K562 (cell line): ENCODE measurements around the gene HS3ST3A1. TPM values are rescaled to one million over a fixed set of nuclear protein-coding genes. Genes with fewer than 3 reads are reported as not detected.

Experiments
- CBX5 ChIP-seq: IDR thresholded peaks from 2 replicates; pipeline ENCODE4 v1.6.1; 2014; ENCODE audit warnings: low read depth, borderline replicate concordance
- PTBP1 ChIP-seq: fragments of 200-400 bp; formaldehyde crosslinking; IDR thresholded peaks from 2 replicates; pipeline ENCODE4 v1.6.1; 2017; ENCODE audit warnings: low read depth, low read length
- RBM22 ChIP-seq: fragments of 200-400 bp; formaldehyde crosslinking; IDR thresholded peaks from 2 replicates; pipeline ENCODE4 v1.6.1; 2018; ENCODE audit warnings: low read length, low read depth; ENCODE audit not compliant: poor library complexity, severe bottlenecking
- RBM34 ChIP-seq: fragments of 200-400 bp; formaldehyde crosslinking; IDR thresholded peaks from 2 replicates; pipeline ENCODE4 v1.6.1; 2018; ENCODE audit warnings: low read length, borderline replicate concordance; ENCODE audit not compliant: insufficient read depth
- polyA plus RNA-seq, 8 experiments: library from polyadenylated mRNA; depleted of rRNA in 4 of 8; stranded (reverse) in 5 of 8; unstranded in 3 of 8; fragments of >200 nt; fragmentation: Nextera tagmentation in 2 of 8; fragmentation: Illumina TruSeq in 1 of 8; extraction: Ambion mirVana in 2 of 8; extraction: Trizol in 1 of 8; gene quantifications; 2 replicates each; pipeline versions ENCODE4 v1.2.1 to v1.2.3, GENCODE V29; 2011 to 2014; ENCODE audit warnings: inconsistent platforms in 1 of 8, missing spikeins in 1 of 8
- total RNA-seq, 7 experiments: library from RNA; depleted of rRNA in 6 of 7; stranded (reverse); fragments of >200 nt in 6 of 7; fragmentation: Illumina TruSeq in 2 of 7; extraction: Trizol in 2 of 7; gene quantifications; 2 replicates each; pipeline versions ENCODE4 v1.2.1 to v1.2.3, GENCODE V29; 2011 to 2021; ENCODE audit warnings: low replicate concordance in 1 of 7
- TF ChIP-seq, protein P1 (sequence below): fragments of 450-650 bp; IDR thresholded peaks from 2 replicates; pipeline ENCODE4 v1.6.1; 2018; ENCODE audit not compliant: partially characterized antibody
- TF ChIP-seq, protein P2 (sequence below): sonication (generic); formaldehyde crosslinking; IDR thresholded peaks from 2 replicates; pipeline ENCODE4 v1.8.0; 2022; ENCODE audit warnings: missing genetic modification reagents, mild to moderate bottlenecking, borderline replicate concordance
- TF ChIP-seq, protein P3 (sequence below): fragments of 250-450 bp; sonication (Bioruptor Pico); IDR thresholded peaks from 2 replicates; pipeline ENCODE4 v1.8.0; 2021; ENCODE audit warnings: mild to moderate bottlenecking, moderate library complexity
- TF ChIP-seq, protein P4 (sequence below): fragments of 250-450 bp; sonication (Bioruptor Pico); IDR thresholded peaks from 2 replicates; pipeline ENCODE4 v1.4.0; 2020; ENCODE audit warnings: mild to moderate bottlenecking, moderate library complexity, borderline replicate concordance
- TF ChIP-seq, protein P5 (sequence below): sonication (generic); formaldehyde crosslinking; IDR thresholded peaks from 2 replicates; pipeline ENCODE4 v1.8.0; 2022; ENCODE audit warnings: mild to moderate bottlenecking, low read depth, missing genetic modification reagents

Gene HS3ST3A1
- total and polyA plus RNA-seq, 9 of the 15 experiments (the other 6 are each of a cell fraction or from before 2014, with no cell fraction given), result 0.25 to 14.8 (median 2.3) TPM

DNA sequence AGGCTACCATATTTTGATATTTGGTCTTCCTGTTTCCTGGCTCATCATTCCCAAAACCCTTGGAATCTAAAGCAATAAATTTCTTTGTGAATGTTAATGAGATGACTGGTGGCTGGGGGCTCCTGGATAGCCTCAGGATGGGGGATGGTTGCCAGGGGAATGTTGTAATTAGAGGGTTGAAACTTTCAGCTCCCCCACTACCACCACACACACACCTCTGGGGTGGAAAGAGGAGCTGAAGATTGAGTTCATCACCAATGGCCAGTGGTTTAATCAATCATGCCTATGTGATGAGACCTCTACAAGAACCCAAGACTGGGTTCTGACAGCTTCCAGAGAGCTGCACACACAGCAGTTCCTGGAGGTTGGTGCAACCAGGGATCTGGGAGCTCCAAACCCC, 59.1 kb downstream of the HS3ST3A1 start (continued):
- TF ChIP-seq, protein P1, sequence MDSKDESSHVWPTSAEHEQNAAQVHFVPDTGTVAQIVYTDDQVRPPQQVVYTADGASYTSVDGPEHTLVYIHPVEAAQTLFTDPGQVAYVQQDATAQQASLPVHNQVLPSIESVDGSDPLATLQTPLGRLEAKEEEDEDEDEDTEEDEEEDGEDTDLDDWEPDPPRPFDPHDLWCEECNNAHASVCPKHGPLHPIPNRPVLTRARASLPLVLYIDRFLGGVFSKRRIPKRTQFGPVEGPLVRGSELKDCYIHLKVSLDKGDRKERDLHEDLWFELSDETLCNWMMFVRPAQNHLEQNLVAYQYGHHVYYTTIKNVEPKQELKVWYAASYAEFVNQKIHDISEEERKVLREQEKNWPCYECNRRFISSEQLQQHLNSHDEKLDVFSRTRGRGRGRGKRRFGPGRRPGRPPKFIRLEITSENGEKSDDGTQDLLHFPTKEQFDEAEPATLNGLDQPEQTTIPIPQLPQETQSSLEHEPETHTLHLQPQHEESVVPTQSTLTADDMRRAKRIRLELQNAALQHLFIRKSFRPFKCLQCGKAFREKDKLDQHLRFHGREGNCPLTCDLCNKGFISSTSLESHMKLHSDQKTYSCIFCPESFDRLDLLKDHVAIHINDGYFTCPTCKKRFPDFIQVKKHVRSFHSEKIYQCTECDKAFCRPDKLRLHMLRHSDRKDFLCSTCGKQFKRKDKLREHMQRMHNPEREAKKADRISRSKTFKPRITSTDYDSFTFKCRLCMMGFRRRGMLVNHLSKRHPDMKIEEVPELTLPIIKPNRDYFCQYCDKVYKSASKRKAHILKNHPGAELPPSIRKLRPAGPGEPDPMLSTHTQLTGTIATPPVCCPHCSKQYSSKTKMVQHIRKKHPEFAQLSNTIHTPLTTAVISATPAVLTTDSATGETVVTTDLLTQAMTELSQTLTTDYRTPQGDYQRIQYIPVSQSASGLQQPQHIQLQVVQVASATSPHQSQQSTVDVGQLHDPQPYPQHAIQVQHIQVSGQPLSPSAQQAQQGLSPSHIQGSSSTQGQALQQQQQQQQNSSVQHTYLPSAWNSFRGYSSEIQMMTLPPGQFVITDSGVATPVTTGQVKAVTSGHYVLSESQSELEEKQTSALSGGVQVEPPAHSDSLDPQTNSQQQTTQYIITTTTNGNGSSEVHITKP, result no peak
- TF ChIP-seq RBM22, result no peak
- TF ChIP-seq RBM34, result no peak
- TF ChIP-seq CBX5, result no peak
- TF ChIP-seq, protein P2, sequence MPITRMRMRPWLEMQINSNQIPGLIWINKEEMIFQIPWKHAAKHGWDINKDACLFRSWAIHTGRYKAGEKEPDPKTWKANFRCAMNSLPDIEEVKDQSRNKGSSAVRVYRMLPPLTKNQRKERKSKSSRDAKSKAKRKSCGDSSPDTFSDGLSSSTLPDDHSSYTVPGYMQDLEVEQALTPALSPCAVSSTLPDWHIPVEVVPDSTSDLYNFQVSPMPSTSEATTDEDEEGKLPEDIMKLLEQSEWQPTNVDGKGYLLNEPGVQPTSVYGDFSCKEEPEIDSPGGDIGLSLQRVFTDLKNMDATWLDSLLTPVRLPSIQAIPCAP (CRISPR knock-in tag), result no peak
- TF ChIP-seq, protein P3, sequence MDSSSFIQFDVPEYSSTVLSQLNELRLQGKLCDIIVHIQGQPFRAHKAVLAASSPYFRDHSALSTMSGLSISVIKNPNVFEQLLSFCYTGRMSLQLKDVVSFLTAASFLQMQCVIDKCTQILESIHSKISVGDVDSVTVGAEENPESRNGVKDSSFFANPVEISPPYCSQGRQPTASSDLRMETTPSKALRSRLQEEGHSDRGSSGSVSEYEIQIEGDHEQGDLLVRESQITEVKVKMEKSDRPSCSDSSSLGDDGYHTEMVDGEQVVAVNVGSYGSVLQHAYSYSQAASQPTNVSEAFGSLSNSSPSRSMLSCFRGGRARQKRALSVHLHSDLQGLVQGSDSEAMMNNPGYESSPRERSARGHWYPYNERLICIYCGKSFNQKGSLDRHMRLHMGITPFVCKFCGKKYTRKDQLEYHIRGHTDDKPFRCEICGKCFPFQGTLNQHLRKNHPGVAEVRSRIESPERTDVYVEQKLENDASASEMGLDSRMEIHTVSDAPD, result no peak
- TF ChIP-seq PTBP1, result no peak
- TF ChIP-seq, protein P4, sequence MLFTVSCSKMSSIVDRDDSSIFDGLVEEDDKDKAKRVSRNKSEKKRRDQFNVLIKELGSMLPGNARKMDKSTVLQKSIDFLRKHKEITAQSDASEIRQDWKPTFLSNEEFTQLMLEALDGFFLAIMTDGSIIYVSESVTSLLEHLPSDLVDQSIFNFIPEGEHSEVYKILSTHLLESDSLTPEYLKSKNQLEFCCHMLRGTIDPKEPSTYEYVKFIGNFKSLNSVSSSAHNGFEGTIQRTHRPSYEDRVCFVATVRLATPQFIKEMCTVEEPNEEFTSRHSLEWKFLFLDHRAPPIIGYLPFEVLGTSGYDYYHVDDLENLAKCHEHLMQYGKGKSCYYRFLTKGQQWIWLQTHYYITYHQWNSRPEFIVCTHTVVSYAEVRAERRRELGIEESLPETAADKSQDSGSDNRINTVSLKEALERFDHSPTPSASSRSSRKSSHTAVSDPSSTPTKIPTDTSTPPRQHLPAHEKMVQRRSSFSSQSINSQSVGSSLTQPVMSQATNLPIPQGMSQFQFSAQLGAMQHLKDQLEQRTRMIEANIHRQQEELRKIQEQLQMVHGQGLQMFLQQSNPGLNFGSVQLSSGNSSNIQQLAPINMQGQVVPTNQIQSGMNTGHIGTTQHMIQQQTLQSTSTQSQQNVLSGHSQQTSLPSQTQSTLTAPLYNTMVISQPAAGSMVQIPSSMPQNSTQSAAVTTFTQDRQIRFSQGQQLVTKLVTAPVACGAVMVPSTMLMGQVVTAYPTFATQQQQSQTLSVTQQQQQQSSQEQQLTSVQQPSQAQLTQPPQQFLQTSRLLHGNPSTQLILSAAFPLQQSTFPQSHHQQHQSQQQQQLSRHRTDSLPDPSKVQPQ (CRISPR knock-in tag), result no peak
- TF ChIP-seq, protein P5, sequence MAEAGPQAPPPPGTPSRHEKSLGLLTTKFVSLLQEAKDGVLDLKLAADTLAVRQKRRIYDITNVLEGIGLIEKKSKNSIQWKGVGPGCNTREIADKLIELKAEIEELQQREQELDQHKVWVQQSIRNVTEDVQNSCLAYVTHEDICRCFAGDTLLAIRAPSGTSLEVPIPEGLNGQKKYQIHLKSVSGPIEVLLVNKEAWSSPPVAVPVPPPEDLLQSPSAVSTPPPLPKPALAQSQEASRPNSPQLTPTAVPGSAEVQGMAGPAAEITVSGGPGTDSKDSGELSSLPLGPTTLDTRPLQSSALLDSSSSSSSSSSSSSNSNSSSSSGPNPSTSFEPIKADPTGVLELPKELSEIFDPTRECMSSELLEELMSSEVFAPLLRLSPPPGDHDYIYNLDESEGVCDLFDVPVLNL, result no peak
